ENCODE results near the gene TNFRSF4. TPM values are rescaled to one million over a fixed set of nuclear protein-coding genes. Genes with fewer than 3 reads are reported as not detected.

TNFRSF4 gene
- total and polyA plus RNA-seq, 10 donors = 6.6 to 23.4 (median 13.6) TPM

DNA sequence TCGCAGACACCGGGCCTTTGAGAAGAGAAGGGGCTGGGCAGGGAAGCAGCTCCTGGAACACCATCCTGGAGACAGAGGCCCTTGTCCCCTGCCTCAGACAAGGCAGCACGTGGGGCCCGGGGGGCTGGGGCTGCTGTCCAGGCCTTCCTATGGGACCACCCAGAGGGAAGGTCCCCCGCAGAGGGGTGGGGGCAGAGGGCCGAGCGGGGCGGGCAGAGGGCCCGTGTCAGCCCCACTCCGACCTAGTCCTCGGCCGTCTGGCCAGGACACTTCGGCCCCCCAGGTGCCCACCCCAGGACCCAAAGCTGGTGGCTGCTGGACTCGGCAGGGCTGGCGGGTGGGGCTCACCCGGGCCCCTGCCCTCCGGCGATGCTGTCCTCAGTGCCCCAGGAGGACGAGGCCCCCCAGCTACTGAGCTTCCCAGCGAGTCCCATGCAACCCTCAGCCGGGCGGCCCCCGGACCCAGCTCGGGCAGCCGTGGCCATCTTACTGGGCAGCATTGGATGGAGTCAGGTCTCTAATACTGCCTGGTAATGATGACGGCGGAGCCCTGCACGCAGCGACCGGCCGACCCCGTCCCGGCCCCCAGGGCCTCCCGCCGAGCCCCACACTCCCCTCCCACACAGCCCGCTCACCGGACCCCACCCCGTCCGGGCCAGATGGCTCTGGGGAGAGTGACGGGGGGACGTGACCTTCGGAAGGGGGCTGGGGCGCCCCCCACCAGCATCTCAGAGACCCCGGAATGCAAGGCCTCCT lies 47.1 kb downstream of the TNFRSF4 start:
- WGBS, 5 donors = 39 to 88% (median 85%) methylated on average over 2 to 44 of the region's 44 CpGs
- H3K27ac ChIP-seq = no peak overlapping the region
- H3K9me3 ChIP-seq = no peaks in the 10 kb centered on the region
- no peaks in the 10 kb centered on the region for H3K36me3 ChIP-seq
- DNase-seq = peak; percentile 73
- H3K4me3 ChIP-seq = no peak overlapping the region
- no peak for TF ChIP-seq POLR2A (IDR thresholded peaks at IDR 0.05)
- TF ChIP-seq, protein P1, sequence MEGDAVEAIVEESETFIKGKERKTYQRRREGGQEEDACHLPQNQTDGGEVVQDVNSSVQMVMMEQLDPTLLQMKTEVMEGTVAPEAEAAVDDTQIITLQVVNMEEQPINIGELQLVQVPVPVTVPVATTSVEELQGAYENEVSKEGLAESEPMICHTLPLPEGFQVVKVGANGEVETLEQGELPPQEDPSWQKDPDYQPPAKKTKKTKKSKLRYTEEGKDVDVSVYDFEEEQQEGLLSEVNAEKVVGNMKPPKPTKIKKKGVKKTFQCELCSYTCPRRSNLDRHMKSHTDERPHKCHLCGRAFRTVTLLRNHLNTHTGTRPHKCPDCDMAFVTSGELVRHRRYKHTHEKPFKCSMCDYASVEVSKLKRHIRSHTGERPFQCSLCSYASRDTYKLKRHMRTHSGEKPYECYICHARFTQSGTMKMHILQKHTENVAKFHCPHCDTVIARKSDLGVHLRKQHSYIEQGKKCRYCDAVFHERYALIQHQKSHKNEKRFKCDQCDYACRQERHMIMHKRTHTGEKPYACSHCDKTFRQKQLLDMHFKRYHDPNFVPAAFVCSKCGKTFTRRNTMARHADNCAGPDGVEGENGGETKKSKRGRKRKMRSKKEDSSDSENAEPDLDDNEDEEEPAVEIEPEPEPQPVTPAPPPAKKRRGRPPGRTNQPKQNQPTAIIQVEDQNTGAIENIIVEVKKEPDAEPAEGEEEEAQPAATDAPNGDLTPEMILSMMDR (IDR thresholded peaks at IDR 0.05 in 8 of 11, conservative IDR thresholded peaks at IDR 0.05 in 3 of 11) = no peak
- no peak for TF ChIP-seq POLR2AphosphoS5 (IDR thresholded peaks at IDR 0.05)
- peaks cover 0 to 45% (median 14%) of the 10 kb centered on the region in 6 donors for H3K4me1 ChIP-seq
- peaks cover 0 to 98% (median 71%) of the 10 kb centered on the region in 7 donors for H3K27me3 ChIP-seq (replicated peaks in 1 of 7)
- intact Hi-C loops (cut with DNase I; ENCODE audit: low total_unique reads) = no loop called here

DNA sequence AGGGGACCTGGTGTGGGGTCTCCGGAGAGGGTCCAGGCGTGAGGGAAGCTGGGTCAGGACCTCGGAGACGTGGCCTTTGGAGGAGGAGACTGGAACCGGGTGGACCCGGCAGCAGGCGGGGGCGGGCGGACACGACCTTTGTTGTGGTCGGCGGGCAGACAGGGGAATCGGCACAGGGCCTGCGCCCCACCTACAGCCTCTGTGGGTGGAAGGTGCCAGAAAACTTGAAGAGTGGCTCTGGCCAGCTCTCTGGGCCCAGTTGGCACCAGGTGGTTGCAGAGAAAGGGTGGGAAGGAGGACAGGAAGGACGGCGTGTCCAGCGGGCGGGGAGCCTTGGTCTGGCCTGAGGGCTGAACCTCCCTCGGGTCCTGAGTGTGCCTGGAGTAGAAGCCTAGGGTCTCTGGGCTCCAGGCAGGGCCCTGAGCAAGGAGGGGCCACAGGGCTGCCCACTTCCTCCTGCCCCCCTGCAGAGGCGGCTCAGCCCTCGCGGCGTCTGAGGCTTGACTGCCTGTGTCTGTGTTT lies 48.0 kb downstream of the TNFRSF4 start:
- no peak overlapping the region for H3K27ac ChIP-seq
- peaks cover 0 to 37% (median 9%) of the 10 kb centered on the region in 6 donors for H3K4me1 ChIP-seq
- TF ChIP-seq POLR2A (IDR thresholded peaks at IDR 0.05) = no peak
- TF ChIP-seq POLR2AphosphoS5 (IDR thresholded peaks at IDR 0.05) = no peak
- TF ChIP-seq, protein P1 (IDR thresholded peaks at IDR 0.05 in 8 of 11, conservative IDR thresholded peaks at IDR 0.05 in 3 of 11) = no peak
- no peaks in the 10 kb centered on the region for H3K36me3 ChIP-seq
- WGBS, 5 donors = 60 to 74% (median 62%) methylated on average over 19 to 23 of the region's 23 CpGs
- no peak overlapping the region for H3K4me3 ChIP-seq
- intact Hi-C loops (cut with DNase I; ENCODE audit: low total_unique reads) = no loop called here
- H3K27me3 ChIP-seq (replicated peaks in 1 of 7) = peaks cover 0 to 96% (median 62%) of the 10 kb centered on the region in 7 donors
- H3K9me3 ChIP-seq = no peaks in the 10 kb centered on the region
- DNase-seq = no peak

DNA sequence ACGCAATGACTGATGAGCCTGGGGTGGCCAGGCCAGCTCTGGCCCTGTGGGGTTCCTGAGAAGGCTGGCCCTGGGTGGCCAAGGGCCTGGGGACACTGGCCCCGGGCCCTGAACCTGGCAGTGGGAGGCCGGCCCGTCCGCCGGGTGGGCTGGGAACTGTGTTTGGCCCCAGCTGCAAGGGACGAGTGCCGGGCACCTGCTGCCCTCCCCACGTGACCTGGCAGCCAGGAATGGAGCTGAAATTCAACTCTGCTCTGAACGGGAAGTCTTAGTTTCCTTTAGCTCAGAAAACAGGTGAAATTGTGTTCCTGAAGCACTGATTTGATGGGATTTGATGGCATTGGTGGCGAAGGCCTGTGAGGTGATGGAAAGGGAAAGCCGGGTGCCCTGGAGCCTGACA lies 48.5 kb downstream of the TNFRSF4 start:
- no peak overlapping the region for H3K27ac ChIP-seq

More for the DNA sequence above, 48.5 kb downstream of the TNFRSF4 start:
- TF ChIP-seq, protein P1 (IDR thresholded peaks at IDR 0.05 in 8 of 11, conservative IDR thresholded peaks at IDR 0.05 in 3 of 11) = no peak
- no peak for TF ChIP-seq POLR2AphosphoS5 (IDR thresholded peaks at IDR 0.05)
- no peak for TF ChIP-seq POLR2A (IDR thresholded peaks at IDR 0.05)
- H3K36me3 ChIP-seq = no peaks in the 10 kb centered on the region
- H3K4me3 ChIP-seq = no peak overlapping the region
- H3K9me3 ChIP-seq = no peaks in the 10 kb centered on the region
- intact Hi-C loops (cut with DNase I; ENCODE audit: low total_unique reads) = no loop called here
- peaks cover 0 to 32% (median 4%) of the 10 kb centered on the region in 6 donors for H3K4me1 ChIP-seq
- peaks cover 0 to 91% (median 57%) of the 10 kb centered on the region in 7 donors for H3K27me3 ChIP-seq (replicated peaks in 1 of 7)
- 78 to 90% (median 83%) methylated on average over 12 of the region's 12 CpGs for WGBS, 5 donors
- no peak for DNase-seq

Measured in spleen (tissue), 11 donors.